Memory B cell (primary cell): ENCODE results near the gene EPHA2.
A peak's percentile ranks its signal among the peaks of the same experiment; 100 is the strongest.
"Not testable (repeated sequence)": the region's sequence is repeated elsewhere in the genome, so short reads cannot be mapped to it uniquely, and the experiment has no call there.

Experiments used
- ATAC-seq: fragments of 150-1000 bp; cut with Tn5 transposase; 2 replicates; pipeline ENCODE4 v1.10.0; 2021; ENCODE audit warnings: low read depth, mild to moderate bottlenecking, moderate library complexity
- DNase-seq, 2 donors: peaks; one replicate each; pipeline ENCODE4 v3.0.0; 2022; ENCODE audit warnings: low spot score in 2 of 2
- H3K27ac Mint-ChIP-seq: one replicate; pipeline ENCODE4 v1.8.0; 2022; ENCODE audit warnings: mild to moderate bottlenecking, moderate library complexity, mixed read lengths
- H3K27me3 Mint-ChIP-seq: one replicate; pipeline ENCODE4 v1.8.0; 2022; ENCODE audit warnings: mixed read lengths
- H3K36me3 Mint-ChIP-seq: one replicate; pipeline ENCODE4 v1.8.0; 2022; ENCODE audit warnings: mild to moderate bottlenecking, mixed read lengths
- H3K4me1 Mint-ChIP-seq: one replicate; pipeline ENCODE4 v1.8.0; 2022; ENCODE audit warnings: mixed read lengths
- H3K4me3 Mint-ChIP-seq: one replicate; pipeline ENCODE4 v1.8.0; 2022; ENCODE audit warnings: mild to moderate bottlenecking, moderate library complexity, mixed read lengths
- H3K9me3 Mint-ChIP-seq: one replicate; pipeline ENCODE4 v1.8.0; 2022; ENCODE audit warnings: mixed read lengths

EPHA2 gene

DNA sequence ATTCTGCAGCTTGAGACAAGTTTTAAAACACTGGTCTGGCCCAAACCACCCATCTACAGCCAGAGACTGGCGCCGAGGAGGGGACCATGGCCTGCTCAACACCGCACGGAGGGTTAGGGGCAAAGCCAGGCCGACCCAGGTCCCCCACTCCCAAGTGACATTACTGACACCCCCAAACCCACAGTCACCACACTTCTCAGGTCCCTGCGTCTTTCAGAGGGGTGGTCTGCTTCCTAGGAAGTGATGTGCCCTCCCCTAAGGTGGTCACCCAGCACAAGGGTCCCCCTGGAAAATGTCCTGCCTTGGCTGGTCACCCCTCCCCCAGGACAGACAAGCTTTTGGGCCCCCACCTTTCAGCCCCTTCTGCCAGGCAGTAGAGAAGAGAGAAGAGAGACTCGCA is 20.8 kb upstream of the EPHA2 start:
- H3K4me1 Mint-ChIP-seq, result no peaks in the 10 kb centered on the region
- no peak for ATAC-seq
- no peak overlapping the region for H3K4me3 Mint-ChIP-seq
- H3K27me3 Mint-ChIP-seq, result peaks cover 25% of the 10 kb centered on the region
- no peaks in the 10 kb centered on the region for H3K9me3 Mint-ChIP-seq
- no peak overlapping the region for H3K27ac Mint-ChIP-seq
- no peaks in the 10 kb centered on the region for H3K36me3 Mint-ChIP-seq
- no peak for DNase-seq

DNA sequence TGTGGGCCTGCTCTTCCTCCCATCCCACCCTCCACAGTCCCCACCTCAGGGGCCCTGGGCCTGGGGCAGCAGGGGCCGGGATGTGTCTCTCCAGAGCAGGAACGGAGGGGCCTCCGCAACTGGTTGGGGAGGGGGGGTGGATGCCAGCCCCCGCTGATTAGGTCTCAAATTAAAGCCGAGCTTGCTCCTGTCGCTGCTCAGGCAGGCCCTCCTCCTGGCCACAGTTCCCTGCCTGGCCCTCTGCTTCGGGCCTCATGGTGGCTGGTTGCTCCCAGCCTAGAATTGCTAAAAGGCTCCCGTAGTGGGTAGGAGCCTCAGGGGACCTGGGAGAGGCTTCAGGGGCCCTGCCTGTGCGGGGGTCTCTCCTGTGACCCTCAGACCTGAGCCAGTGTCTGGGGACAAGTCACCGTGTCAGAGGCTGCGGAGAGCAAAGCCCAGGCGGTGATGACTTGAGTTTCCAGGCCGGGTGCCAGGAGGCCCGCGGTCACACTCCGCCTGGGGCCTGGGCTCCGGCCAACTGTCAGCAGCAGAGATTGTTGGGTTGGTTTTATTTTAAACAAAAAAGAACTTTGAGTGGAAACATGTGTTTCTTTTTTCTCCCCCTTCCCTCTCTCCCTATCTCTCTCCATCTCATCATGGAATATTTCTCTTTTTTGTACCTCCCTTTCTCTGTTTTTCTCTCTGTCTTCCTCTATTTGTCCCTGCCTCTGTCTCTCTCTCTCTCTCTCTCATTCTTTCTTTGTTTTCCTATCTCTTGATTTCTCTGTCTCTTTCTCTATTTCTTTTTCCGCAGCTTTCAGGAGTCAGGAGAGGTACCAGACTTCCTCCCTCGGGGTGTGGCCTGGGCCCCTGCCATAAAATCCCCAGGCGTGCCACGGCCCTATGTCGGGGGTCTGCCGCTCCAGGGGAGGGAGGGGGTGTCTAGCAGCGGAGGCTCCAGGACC is 20.0 kb upstream of the EPHA2 start:
- Mint-ChIP-seq H3K27ac (no peak overlapping the region), H3K4me3 (no peak overlapping the region), H3K27me3 (peaks cover 27% of the 10 kb centered on the region), H3K9me3 (no peaks in the 10 kb centered on the region), H3K4me1 (no peaks in the 10 kb centered on the region), H3K36me3 (no peaks in the 10 kb centered on the region)
- DNase-seq, result no peak
- ATAC-seq, result no peak

DNA sequence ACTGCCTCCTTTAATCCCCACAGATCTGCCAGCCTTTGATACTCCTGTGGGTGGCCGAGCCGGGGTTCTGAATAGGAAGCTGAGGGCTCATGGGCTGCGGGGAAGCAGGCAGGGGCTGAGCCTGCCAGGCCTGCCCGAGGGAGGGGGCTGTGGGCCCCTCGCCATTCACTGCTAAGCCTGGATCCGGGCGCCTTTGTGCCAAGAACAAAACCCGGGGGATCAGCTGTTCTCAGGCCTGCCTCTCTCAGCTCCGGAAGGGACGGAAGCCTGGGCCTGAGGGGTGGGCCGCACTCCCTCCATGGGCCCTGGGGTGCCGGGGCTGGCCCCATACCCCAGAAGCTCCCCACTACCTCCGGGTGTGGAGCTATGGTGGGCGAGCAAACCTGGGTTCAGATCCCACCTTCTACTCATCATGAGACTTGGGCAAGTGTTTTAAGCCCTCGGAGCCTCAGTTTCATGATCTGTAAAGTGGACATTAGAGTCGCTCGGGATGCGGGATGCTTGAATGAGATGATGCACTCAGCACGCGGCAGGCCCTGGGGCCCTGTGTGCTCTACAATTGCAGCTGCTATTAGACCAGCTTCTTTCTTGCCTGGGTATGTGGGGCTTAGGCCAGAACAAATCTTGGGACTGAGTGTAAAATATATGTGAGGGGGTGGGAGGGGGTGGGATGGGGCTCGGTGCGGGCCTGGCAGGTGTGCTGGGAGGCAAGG is 19.2 kb upstream of the EPHA2 start:
- H3K27ac Mint-ChIP-seq, result no peak overlapping the region
- no peak for ATAC-seq
- H3K4me1 Mint-ChIP-seq, result no peaks in the 10 kb centered on the region
- DNase-seq, result no peak
- H3K36me3 Mint-ChIP-seq, result no peaks in the 10 kb centered on the region
- no peaks in the 10 kb centered on the region for H3K9me3 Mint-ChIP-seq
- H3K27me3 Mint-ChIP-seq, result peaks cover 28% of the 10 kb centered on the region
- no peak overlapping the region for H3K4me3 Mint-ChIP-seq

DNA sequence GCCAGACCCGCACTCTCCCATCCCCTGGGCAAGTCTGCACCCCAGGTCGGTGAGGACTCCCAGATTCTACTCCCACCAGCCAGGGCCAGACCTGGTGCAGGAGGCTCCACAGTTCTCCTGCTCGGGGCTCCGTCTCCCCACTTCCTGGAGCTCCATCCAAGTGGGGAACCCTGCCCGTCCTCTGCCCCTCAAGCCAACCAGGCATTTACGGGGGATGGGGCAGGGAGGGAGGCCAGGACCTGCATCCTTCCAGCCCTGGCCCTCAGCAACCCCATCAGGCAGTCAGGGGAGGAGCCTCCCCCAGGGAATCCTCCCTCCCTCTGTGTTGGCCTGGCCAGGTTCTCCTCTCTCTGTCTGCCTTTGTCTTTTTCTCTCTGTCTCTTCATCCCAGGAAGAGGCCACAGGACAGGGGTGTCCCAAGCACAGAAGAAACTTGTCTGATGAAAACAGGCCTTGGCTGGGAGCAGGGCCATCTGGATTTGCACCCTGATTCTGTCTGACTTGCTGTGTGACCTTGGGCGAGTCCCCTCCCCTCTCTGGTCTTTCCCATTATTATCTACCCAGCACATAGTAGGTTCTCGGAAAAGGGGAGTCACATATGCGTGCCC is 18.5 kb upstream of the EPHA2 start:
- Mint-ChIP-seq H3K27ac (no peak overlapping the region), H3K9me3 (no peaks in the 10 kb centered on the region), H3K4me1 (no peaks in the 10 kb centered on the region), H3K36me3 (no peaks in the 10 kb centered on the region), H3K4me3 (no peak overlapping the region), H3K27me3 (peaks cover 28% of the 10 kb centered on the region)
- DNase-seq (no peak), ATAC-seq (no peak)

DNA sequence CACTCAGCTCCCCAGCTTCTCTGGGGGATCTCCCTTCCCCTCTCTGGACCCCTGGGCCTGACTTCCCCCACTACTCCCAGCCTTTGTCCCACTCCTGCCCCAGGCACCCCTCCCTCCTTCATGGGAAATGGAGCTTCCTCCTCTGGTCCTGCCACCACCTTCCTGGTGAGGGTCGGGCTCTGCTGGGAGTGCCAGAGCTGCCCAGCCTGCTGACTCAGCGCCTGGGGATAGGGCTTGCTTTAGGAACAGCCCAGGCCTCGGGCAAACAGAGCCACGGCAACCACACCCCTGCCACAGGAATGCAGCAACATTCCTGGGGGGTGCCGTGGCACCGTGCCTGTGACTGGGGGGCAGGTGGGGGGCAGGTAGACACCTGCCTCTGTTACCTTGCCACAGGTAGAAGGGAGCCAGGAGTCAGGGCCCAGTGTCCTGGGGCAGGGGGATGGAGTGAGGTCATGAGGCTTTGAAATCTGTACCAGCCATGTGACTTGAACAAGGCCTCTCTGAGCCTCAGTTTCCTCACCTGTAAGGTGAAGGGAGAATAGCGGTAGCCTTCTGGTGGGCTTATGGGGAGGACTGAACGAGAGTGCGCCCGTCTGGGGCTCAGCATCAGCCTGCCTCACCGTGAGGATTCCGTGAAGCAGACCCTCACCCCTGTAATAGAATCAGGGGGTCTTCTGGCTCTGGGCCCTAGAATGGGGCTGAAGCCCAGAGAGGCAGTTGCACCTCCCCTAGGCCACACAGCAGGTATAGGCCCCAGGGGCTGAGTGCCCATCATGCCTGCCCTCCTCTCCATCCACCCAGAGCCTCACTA is 17.8 kb upstream of the EPHA2 start:
- peaks cover 25% of the 10 kb centered on the region for H3K27me3 Mint-ChIP-seq
- no peak for DNase-seq
- H3K36me3 Mint-ChIP-seq, result no peaks in the 10 kb centered on the region
- no peaks in the 10 kb centered on the region for H3K9me3 Mint-ChIP-seq
- H3K4me3 Mint-ChIP-seq, result no peak overlapping the region
- H3K4me1 Mint-ChIP-seq, result peaks cover 6% of the 10 kb centered on the region
- H3K27ac Mint-ChIP-seq, result no peak overlapping the region
- no peak for ATAC-seq

DNA sequence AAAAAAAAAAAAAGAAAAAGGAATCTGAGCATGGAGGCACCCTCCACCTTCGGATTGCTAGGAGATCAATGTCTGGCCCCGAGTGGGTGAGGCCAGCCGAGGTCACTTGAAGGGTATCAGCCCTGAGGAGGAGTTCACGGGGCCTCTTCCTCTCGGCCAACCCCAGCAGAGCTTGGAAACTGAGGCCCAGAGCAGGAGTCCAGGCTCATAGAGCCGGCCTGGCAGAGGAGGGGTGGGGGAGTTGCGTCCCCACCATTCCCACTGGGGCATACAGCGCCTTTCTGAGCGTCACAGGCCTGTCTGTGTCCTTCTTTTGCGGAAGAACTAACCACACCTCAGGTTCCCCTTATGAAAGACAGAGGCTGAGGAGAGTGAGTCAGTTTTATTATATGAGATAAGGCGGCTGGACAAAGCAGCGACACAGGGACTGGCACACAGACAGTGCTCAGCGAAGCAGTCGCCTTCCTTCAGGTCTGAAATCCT is 17.1 kb upstream of the EPHA2 start:
- Mint-ChIP-seq H3K4me1 (peaks cover 10% of the 10 kb centered on the region), H3K9me3 (no peaks in the 10 kb centered on the region), H3K4me3 (no peak overlapping the region), H3K27ac (no peak overlapping the region), H3K36me3 (no peaks in the 10 kb centered on the region), H3K27me3 (peaks cover 21% of the 10 kb centered on the region)
- DNase-seq, result no peak
- peak; percentile 41 for ATAC-seq

DNA sequence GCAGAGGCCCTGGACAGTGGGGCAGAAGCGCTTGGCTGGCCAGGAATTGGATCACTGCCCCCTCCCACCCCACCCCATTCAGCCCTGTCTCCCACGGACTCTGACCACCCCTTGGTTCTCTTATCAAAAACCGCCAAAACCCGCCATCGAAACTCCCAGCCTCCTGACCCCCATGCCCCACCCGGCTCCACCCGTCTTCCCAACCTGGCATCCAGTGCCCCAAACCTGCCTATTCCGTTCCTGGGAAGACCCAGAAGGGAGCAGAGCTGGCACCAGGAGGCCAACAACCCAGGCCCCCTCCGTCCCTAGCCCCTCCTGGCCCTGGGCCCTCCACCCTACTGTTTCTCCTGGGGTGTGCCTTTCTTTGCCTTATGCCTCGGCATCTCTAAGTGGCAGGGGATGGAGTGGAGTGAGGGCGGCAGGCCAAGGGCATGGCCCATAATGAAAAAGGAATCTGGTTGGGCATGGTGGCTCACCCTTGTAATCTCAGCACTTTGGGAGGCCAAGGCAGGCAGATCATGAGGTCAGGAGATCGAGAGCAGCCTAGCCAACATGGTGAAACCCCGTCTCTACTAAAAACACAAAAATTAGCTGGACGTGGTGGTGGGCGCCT is 16.5 kb upstream of the EPHA2 start:
- ATAC-seq (no peak), DNase-seq (no peak)
- Mint-ChIP-seq H3K27ac (no peak overlapping the region), H3K27me3 (peaks cover 17% of the 10 kb centered on the region), H3K9me3 (no peaks in the 10 kb centered on the region), H3K4me1 (peaks cover 13% of the 10 kb centered on the region), H3K36me3 (no peaks in the 10 kb centered on the region), H3K4me3 (no peak overlapping the region)

DNA sequence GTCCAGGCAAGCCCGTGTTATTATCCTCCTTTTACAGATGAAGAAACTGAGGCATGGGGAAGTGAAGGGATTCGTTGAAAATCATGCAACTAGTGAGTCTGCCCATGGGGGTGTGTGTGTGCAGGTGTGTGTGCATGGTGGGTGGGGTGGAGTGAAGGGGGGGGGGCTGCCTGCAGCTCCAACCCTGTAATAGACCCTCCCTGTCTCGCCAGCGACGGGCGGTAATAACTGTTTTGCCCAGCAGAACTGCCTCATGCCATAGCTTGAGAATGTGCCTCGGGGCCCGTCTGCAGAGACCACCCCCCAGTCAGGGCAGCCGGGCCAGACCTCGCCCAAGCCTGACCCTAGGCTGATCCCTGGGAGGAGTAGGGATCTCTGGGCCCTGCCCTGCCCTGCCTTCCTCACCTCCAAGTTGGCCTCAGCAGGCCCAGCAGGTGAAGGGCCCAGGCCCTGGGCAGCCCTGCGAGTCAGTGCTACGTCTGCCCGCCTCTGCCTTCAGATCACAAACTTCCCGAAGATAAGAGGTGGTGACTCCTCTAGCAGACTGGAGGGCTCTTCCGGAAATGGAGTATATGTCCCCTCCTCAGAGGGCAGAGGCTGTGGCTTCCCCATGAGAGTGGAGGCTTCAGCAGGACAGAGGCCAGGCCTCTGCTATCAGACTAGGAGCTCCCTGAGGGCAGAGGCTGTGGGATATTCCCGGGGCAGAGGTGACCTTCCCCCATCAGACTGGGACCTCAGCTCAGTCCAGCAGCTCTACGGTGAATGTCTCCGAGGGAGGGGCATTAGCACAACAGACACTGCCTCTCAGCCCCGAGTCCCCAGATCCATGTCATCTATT is 15.7 kb upstream of the EPHA2 start:
- no peak overlapping the region for H3K27ac Mint-ChIP-seq
- no peaks in the 10 kb centered on the region for H3K9me3 Mint-ChIP-seq
- no peak for DNase-seq
- no peak for ATAC-seq
- H3K27me3 Mint-ChIP-seq, result peaks cover 14% of the 10 kb centered on the region
- H3K4me3 Mint-ChIP-seq, result no peak overlapping the region
- peaks cover 15% of the 10 kb centered on the region for H3K4me1 Mint-ChIP-seq
- no peaks in the 10 kb centered on the region for H3K36me3 Mint-ChIP-seq

DNA sequence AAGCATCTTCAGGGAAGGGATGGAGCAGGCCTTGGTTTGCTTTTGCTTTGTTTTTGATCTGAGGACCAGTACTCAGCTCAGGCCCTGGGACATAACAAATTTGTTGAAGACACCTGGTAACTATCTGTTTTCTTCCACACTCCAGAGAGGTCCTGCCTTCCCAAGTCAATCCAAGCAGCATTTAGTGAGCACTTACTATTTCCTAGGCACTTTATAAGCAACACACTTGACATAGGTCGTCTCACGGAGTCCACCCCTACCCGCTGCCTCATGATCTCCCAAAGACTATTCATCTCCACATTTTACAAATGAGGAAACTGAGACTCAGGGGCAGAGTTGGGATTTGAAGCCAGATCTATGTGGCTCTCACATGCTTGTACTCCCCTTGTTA is 14.4 kb upstream of the EPHA2 start:
- no peaks in the 10 kb centered on the region for H3K9me3 Mint-ChIP-seq
- H3K4me3 Mint-ChIP-seq, result no peak overlapping the region

DNA sequence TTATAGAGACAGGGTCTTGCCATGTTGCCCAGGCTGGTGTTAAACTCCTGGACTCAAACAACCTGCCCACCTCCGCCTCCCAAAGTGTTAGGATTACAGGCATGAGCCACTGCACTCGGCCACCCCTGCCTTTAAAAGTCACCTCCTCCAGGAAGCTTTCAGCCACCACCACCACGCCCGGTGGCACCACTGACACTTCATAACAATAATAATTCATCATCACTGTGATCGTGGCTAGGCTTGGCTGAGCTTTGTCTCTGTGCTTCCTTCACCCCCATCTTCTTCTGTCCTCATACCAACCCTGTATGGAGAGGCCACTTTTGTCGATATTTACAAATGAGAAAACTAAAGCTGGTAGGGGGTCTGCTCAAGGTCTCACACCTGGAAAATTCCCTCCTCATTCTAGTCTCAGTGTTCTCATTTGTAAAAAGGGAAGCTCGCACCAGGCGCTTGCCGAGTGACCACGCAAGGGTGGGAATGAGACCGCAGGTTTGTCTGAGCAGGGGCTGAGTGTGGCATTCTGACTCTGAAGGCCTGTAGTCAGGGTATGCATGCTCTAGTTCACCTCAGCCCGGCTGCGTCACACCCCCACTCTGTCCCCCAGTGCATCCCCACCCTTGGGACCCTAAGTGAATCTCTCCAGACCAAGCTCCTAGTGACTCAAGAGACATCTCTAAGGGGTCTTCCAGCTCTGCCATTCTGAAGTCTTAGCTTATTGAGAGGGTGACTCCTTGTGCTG is 12.9 kb upstream of the EPHA2 start:
- H3K9me3 Mint-ChIP-seq, result no peaks in the 10 kb centered on the region
- DNase-seq (no peak), ATAC-seq (no peak)
- peak overlapping the region; percentile 82 for H3K4me3 Mint-ChIP-seq
- H3K36me3 Mint-ChIP-seq, result no peaks in the 10 kb centered on the region
- peaks cover 28% of the 10 kb centered on the region for H3K4me1 Mint-ChIP-seq
- no peak overlapping the region for H3K27ac Mint-ChIP-seq
- peaks cover 5% of the 10 kb centered on the region for H3K27me3 Mint-ChIP-seq

More for the DNA sequence above, 14.4 kb upstream of the EPHA2 start:
- Mint-ChIP-seq H3K4me1 (peaks cover 21% of the 10 kb centered on the region), H3K27me3 (peaks cover 8% of the 10 kb centered on the region), H3K36me3 (no peaks in the 10 kb centered on the region), H3K27ac (no peak overlapping the region)
- ATAC-seq, result no peak
- no peak for DNase-seq

DNA sequence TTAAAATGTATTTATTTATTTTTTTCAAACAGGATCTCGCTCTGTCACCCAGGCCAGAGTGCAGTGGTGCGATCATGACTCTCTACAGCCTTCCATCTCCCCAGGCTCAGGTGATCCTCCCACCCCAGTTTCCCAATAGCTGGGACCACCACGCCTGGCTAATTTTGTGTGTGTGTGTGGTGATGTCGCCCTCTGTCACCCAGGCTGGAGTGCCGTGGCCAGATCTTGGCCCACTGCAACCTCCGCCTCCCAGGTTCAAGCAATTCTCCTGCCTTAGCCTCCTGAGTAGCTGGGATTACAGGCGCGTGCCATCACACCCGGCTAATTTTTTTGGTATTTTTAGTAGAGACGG is 12.3 kb upstream of the EPHA2 start:
- not testable (repeated sequence) for H3K9me3 Mint-ChIP-seq, H3K36me3 Mint-ChIP-seq, DNase-seq, ATAC-seq, H3K27me3 Mint-ChIP-seq
- Mint-ChIP-seq H3K27ac (peak overlapping the region; percentile 28), H3K4me3 (peak overlapping the region; percentile 82), H3K4me1 (peaks cover 28% of the 10 kb centered on the region)
